NCI-H2196 (cell line): ENCODE data around the gene SPINT4.
"Not testable (repeated sequence)": the region's sequence is repeated elsewhere in the genome, so short reads cannot be mapped to it uniquely, and the experiment has no call there.

ENCODE experiments used
- DNase-seq: peaks from one replicate; lab custom pipeline; 2025; ENCODE audit not compliant: unreplicated experiment; lab: John Stamatoyannopoulos, UW

SPINT4 gene

GRCh38 chr20:45722047-45722446 lies at the start of gene SPINT4:
SPINT4 (plus strand) TSS chr20:45722347; CDS start chr20:45722368, 21 bp downstream.
- no peak for DNase-seq

GRCh38 chr20:45672765-45673164 lies 49.4 kb upstream of the SPINT4 start:
- no peak for DNase-seq

- no peak for DNase-seq
Measured at GRCh38 chr20:45679650-45680049, 42.5 kb upstream of the SPINT4 start.

GRCh38 chr20:45685896-45686295 lies 36.3 kb upstream of the SPINT4 start:
- no peak for DNase-seq

GRCh38 chr20:45693346-45693745 lies 28.8 kb upstream of the SPINT4 start:
- not testable (repeated sequence) for DNase-seq

- no peak for DNase-seq
Measured at GRCh38 chr20:45695496-45695895, 26.7 kb upstream of the SPINT4 start.

GRCh38 chr20:45701104-45701503 lies 21.0 kb upstream of the SPINT4 start:
- DNase-seq, result no peak

GRCh38 chr20:45701873-45702272 lies 20.3 kb upstream of the SPINT4 start, which contains the start of gene WFDC13:
WFDC13 (plus strand) TSS chr20:45702038; CDS start chr20:45702124, 86 bp downstream.
- no peak for DNase-seq

- peak; percentile 4 for DNase-seq
Measured at GRCh38 chr20:45704969-45705637, 17.0 kb upstream of the SPINT4 start, which contains the start of gene WFDC10B. WFDC10B (minus strand) TSS chr20:45705019; CDS start chr20:45685992, 19,027 bp downstream.

GRCh38 chr20:45716141-45716688 lies 5.9 kb upstream of the SPINT4 start:
- DNase-seq, result not testable (repeated sequence)

GRCh38 chr20:45725134-45725533 lies 3.0 kb downstream of the SPINT4 start:
- no peak for DNase-seq

GRCh38 chr20:45727044-45727443 lies 4.9 kb downstream of the SPINT4 start:
- no peak for DNase-seq

GRCh38 chr20:45732199-45732598 lies 10.1 kb downstream of the SPINT4 start:
- DNase-seq, result no peak

- DNase-seq, result no peak
Measured at GRCh38 chr20:45735552-45735951, 13.4 kb downstream of the SPINT4 start.

GRCh38 chr20:45735988-45736387 lies 13.8 kb downstream of the SPINT4 start:
- no peak for DNase-seq

GRCh38 chr20:45742596-45742995 lies 20.4 kb downstream of the SPINT4 start:
- no peak for DNase-seq

- DNase-seq, result no peak
Measured at GRCh38 chr20:45745015-45745414, 22.9 kb downstream of the SPINT4 start.

GRCh38 chr20:45751721-45752120 lies 29.6 kb downstream of the SPINT4 start:
- DNase-seq, result no peak

GRCh38 chr20:45752746-45753145 lies 30.6 kb downstream of the SPINT4 start:
- DNase-seq, result no peak

- DNase-seq, result no peak
Measured at GRCh38 chr20:45758096-45758495, 35.9 kb downstream of the SPINT4 start.

- not testable (repeated sequence) for DNase-seq
Measured at GRCh38 chr20:45759921-45760320, 37.8 kb downstream of the SPINT4 start.

- not testable (repeated sequence) for DNase-seq
Measured at GRCh38 chr20:45761966-45762365, 39.8 kb downstream of the SPINT4 start.
